Activated CD8-positive, alpha-beta memory T cell treated with anti-CD3 and anti-CD28 coated beads, Interleukin-2, amount 50 U/mL, for 1 hour (primary cell): ENCODE results near the gene GBP3.
"Not testable (repeated sequence)": the region's sequence is repeated elsewhere in the genome, so short reads cannot be mapped to it uniquely, and the experiment has no call there.

Experiments used
- DNase-seq: peaks from one replicate; pipeline ENCODE4 v3.0.0-alpha.2; 2020; ENCODE audit errors: extremely low read depth

The GBP3 gene, protein sequence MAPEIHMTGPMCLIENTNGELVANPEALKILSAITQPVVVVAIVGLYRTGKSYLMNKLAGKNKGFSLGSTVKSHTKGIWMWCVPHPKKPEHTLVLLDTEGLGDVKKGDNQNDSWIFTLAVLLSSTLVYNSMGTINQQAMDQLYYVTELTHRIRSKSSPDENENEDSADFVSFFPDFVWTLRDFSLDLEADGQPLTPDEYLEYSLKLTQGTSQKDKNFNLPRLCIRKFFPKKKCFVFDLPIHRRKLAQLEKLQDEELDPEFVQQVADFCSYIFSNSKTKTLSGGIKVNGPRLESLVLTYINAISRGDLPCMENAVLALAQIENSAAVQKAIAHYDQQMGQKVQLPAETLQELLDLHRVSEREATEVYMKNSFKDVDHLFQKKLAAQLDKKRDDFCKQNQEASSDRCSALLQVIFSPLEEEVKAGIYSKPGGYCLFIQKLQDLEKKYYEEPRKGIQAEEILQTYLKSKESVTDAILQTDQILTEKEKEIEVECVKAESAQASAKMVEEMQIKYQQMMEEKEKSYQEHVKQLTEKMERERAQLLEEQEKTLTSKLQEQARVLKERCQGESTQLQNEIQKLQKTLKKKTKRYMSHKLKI

DNA sequence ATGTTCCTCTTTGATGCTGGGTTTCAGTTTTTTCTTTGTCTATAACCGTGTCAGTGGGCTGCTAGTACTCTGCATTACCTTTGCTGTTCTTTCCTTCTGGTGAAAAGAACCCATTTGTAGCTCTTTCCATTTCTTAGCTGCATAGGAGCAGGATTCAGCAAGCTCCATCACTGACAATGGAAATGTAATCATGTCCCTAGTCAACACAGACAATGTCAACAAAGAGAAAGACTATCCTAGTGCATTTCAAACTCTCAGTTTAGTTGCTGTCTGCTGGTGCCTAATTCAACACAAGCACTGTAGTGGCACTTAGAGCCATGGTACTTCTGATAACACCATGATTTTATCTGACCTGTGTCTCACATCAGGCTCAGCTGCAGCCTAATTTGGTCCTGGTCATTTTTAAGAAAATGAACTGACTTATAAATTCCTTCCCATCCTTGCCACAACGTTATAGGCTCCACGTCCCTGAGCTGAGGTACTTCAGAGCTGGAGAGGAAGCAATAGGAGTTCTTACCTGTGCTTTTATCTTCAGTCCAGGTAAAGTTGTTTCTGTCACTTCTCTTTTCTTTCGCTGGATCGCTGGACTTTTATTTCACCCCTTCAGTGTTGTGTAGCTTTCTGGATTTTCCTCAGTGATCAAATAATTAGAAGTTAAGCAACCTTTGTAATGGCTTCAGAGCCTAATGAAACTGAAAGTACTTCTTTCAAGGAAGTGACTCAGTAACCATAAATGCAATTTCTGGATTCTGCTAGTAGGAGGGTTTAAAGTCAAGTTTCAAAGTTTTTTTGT lies at the start of gene GBP3:
Gene GBP3 (minus strand): TSS at position 700 of the 793 bp plus-strand sequence. CDS start 2,145 bp downstream, outside the sequence.
- DNase-seq: no peak

DNA sequence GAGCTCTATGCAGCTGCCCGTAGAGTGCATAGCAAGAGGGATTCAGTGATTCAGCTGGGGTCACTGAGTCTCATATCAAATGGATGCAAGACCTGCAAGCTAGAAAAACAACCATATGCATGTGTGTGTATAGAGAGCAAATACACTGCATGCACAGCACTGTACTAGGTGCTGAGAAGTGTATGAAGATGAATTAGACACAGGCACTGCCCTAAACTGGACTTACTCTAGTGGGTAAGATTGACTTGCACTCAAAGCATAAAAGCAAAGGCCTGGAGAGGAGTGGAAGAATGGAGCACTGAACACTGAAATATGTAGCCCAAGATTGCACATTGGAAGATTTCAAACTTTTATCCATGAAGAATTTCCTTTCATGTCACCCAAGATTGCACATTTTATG lies 47.8 kb upstream of the GBP3 start:
- DNase-seq: no peak

DNA sequence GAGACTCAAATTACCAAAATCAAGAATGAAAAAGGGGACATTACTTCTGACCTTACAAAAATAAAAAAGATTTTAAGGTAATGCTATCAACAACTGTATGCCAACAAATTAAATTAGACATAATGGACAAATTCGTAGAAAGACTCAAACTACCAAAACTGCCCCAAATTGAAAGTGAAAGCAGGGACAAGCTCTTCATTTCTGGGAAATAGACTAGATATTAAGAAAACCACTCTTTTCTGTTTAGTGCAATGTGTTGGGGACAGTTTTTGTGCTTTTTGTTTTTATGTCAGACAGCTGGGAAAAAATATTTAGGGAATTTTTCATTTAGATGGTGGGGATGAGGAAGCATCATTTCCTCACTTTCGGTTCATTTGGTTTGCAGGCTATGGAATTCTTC lies 47.3 kb upstream of the GBP3 start:
- DNase-seq: no peak

DNA sequence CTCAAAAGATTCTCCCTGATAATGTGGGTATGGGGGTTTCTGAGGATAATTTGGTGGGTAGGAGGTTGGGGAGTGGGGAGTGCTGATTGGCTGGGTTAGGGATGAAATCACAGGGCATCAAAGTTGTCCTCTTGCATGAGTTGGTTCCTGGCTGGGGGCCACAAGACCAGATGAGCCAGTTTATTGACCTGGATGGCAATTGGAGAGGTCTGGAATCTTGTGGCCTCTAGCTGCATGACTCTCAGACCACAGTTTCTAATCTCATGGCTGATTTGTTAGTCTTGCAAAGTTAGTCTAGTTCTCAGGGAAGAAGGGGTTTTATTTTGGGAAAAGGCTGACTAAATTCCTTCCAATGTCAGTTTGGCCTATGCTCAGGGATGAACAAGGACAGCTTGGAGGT lies 45.6 kb upstream of the GBP3 start:
- no peak for DNase-seq

DNA sequence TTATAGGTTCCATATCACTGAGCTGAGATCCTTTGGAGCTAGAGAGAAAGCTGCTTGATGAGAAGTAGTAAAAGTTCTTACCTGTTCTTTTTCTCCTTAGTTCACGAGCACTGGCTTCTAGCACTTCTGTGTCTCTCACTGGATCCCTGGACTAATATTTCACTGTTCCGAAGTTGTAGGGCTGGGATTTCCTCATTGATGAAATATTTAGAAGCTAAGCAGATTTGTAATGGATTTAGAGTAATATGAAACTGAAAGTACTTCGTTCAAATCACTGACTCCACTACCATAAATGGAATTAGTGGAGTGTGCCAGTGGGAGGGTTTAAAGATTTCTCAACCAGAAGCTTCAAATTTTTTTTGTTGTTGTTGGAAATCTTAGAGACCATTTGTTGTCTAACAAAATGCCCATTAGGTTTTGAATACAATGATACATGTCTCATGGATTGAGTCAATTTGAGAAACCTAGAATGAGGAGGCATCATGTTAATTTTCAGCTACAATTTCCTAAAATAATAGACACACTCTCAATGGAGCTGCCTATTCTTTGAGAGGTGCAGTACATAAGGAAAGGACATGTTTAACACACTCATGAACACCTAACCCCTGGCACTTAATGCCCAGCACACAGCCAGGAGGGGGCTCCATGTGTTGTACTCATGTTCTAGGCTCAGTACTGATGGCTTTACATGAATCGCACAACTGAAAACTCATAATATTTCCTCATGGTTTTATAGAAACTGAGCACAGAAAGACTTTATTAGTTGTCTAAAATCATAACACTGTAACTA lies 42.6 kb upstream of the GBP3 start, which contains the start of gene GBP1:
Gene GBP1 (minus strand): TSS at position 130 of the 790 bp plus-strand sequence. CDS start 1,974 bp downstream, outside the sequence.
- DNase-seq: no peak

DNA sequence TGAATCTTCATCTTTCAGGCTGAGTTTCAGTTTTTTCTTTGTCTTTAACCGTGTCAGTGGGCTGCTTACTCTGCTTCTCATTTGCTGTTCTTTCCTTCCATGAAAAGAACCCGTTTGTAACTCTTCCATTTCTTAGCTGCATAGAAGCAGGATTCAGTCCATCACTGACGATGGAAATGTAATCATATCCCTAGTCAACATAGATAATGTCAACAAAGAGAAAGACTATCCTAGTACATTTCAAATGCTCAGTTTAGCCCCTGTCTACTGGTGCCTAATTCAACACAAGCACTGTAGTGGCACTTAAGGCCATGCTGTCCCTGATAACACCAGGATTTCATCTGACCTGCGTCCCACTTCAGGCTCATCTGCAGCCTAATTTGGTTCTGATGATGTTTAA lies 42.0 kb upstream of the GBP3 start:
- DNase-seq: no peak

DNA sequence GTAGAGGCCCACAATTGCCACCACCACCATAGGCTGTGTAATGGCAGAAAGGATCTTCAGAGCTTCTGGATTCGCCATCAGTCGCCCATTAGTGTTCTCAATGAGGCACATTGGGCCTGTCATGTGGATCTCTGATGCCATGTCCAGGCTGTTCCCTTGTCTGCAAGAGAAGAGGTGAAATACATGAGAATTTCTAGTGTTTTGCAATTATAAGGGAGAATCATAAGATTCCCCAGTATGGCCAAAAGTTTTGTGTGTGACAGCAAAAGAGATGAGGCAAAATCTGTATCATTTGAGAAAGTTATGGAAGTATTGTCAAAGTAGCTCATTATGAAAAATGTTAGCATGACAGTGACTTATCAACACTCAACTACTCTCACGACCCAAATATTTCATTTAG lies 40.4 kb upstream of the GBP3 start:
- no peak for DNase-seq

DNA sequence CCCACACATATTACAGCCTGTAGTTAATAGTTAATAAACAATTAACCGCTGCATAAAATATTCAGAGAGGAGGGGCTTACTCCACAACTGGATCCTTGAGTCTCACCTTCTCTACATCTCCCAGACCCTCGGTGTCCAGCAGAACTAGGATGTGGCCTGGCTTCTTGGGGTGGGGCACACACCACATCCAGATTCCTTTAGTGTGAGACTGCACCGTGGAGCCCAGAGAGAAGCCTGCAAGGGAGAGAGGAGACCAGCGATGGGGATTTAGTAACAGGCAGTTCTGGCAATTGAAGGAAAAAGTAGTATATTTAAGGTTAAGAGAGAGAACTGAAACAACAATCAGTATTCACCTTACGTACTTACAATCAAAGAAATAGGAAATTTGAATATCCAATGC lies 37.4 kb upstream of the GBP3 start:
- DNase-seq: no peak

DNA sequence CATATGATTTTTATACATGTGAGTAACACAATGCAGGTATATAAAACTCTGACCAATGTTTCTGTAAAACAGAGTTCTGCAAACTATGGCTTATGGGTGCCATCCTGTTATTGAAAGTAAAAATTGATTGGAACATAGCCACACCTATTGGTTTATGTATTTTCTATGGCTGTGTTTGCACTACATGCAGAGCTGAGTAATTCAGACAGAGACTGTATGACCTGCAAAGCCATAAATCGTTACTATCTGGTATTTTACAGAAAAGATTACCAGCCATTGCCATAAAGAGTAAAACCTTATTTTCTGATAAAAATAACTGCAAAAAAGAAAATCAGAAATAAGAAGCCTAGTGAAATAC lies 29.3 kb upstream of the GBP3 start:
- DNase-seq: no peak

DNA sequence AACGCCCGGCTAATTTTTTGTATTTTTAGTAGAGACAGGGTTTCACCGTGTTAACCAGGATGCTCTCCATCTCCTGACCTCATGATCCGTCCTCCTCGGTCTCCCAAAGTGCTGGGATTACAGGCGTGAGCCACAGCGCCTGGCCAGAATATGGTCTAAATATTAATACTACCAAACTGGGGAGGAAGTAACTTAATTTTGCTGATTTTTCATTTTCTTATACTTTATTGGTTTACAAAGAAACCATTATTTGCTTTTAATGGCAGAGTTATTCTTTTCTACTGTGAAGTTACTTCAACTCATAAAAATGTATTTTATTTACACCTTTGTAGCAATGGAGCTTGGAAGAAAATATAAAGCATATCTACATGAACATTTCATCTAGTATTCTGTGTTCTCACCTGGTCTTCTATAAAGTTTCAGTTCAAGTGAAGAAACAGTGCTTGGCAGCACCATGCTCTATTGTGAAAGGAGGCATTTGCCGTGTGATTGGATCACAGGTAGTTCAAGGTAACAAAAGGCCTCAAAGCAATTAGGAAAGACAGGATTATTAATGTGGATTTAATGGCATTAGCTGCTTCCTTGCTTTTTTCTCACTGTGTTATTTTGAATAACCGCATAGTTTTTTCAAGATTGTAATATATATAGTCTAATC lies 28.8 kb upstream of the GBP3 start:
- no peak for DNase-seq

DNA sequence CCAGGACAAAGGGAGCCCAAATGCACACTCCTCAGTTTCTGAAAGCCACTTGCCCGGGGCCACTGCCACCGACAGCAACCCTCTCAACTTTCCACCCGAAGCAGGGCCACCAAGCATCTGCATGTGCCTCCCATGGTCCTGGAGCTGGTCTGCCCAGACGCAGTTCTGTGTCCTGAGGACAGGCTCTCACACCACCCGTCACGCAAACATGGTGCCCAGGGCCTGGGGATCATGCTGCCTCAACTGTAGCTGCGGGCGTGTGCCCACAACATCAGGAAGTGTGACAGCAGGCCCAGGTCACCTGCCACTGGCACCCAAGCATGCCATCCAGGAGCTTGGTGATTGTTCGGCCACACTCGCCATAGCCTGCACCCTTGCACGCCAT lies 28.0 kb upstream of the GBP3 start:
- DNase-seq: no peak

DNA sequence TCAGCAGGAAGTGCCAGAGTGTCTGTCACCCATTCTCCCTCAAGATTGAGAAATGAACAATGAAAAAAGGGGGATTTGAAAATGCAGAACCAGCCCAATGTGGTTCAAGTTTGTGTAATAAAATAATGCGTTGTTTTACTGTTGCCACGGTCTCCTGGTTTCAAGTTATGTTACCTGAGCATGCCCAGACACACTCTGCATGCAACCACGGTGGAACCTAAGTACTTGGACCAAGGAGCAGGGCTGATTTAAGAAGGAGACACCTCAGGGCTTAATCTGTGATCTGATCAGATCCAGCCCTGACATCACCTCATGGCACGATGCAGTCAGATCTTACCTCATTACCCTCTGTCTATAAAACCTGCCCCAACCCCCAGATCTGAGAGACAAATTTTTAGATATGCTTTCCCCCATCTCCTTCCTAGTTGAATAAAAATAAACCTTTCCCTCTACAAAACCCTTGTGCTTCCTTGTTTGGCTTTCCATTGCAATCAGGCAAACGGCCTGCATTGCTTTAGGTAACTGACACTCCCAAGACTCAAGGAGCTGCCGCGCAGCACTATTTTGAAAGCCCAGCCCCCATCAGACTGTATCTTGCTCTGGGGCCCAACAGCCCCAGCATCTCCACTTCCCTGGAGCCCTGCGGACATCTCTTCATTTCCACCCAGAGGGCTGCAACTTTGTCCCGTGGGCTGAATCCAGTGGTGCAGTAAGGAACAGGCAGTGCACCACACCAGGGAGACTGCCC lies 27.4 kb upstream of the GBP3 start:
- not testable (repeated sequence) for DNase-seq

DNA sequence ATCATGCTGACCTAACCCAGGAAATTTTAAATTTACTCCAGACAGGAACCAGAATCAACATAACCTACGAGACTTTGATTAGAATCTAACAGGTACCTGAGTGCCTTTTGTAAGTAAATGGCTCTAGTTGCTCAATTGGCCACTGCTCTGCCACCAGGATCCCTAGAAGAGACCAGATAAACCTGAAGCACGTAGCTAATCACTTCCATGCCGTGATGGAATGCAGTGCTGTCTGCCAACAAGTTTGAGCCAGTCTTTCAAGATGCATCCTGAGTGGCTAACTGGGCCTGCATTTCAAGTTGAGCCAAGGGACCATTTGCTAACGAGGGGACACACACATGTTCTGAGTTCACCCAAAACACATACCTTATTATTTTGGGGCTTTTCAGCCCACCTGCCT lies 26.5 kb upstream of the GBP3 start:
- DNase-seq: not testable (repeated sequence)

DNA sequence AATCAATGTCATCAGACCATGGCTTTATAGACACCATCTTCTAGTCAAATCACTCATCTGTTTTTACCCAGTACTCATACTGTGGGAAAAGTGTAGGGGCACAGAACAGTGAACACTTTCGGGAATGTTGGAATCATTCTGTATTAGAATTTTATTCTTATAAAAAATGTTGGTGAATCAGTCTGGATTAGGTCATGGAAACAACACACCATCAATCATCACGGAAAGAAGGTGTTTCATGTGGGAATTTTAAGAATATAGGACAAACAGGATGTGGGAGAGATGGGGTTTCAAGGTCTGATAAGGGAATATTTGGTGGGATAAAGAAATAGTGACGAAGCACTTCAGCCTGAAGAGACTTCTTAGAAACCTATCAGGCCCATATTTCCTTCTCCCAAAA lies 25.1 kb upstream of the GBP3 start:
- no peak for DNase-seq

DNA sequence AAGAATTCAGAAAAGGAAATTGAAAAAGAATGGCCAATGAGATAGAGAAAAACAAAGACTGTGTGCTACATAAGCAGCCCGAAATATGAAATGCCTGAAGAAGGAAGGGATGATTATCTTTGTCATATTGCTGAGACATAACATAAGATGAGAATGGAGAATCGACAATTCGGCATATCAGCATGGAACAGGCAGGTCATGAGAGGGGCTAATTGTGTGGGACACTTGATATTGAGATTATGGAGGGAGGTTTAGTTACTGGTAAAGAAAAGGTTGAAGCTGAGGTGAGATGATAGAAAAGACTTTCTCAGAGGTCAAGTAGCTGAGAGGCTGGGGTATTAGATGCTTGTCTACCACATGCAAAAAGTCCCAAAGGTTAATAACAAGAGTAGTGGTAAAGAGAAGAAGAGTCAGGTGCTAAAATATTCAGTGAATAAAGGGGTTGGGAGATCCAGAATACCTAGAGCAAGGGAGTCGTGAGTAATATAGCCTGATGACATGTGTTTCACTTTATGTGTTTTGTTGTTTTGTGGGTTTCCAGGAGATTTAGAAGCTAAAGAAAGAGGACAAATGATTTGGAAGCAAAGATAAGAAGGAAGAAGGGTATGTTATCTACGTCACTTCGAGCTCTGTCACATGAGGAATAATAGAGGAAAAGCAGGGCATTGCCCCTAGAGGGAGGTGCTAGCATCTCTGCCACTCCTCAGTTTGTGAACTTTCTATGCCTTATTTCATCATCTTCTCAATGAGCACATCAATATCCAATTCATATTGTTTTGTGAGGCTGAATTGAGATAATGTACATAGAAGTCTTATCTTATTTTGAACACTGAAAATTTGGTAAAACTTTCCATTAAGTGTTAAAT lies 23.9 kb upstream of the GBP3 start:
- not testable (repeated sequence) for DNase-seq

DNA sequence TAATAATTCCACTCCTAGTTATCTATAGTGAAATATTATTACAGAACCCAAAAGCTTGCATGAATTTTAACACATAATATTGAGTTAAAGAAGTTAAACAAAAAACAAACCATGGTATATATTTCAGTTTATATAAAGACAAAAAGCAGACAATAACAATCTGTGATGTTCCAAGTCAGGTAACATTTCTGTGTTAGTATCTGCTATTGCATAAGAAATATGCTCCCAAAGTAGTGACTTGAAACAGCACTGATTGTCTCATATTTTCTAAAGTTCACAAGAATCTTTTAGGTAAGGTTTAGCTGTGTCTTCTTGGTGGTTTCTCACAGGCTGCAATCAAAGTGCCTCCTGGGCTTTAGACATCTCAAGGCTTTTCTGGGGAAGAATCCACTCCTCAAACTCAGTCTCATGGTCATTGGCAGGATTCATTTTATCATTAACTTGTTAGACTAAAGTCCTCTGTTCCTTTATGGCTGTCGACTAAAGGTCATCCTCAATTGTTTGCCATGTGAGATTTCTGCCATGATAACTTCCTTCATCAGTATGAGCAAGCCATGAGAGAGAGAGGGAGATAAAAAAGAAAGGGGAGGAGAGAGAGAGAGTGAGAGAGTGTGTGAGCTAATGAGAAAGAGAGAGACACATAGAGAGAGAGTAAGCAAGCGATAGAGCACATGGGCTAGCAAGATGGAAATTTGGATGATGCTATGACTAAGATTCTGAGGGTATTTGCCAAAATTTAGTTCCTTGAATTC lies 22.5 kb upstream of the GBP3 start:
- no peak for DNase-seq

DNA sequence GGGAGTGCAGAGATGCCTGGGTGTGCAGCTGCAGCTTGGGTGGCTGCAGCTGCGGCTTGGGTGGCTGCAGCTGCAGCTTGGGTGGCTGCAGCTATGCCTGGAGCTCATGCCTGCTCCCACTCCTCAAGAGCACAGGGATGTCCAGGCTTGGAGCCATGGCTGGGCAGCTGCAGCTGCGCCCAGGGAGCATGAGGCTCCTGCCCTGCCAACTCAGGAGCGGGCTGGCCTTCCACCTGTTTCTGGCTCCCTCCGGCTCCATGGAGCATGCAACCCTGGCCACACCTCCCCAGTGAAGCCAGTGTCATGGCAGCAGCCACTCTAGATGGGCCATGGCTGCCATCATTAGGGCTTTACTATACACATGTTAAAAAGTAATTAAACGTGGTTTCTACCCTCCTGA lies 21.3 kb upstream of the GBP3 start:
- no peak for DNase-seq

DNA sequence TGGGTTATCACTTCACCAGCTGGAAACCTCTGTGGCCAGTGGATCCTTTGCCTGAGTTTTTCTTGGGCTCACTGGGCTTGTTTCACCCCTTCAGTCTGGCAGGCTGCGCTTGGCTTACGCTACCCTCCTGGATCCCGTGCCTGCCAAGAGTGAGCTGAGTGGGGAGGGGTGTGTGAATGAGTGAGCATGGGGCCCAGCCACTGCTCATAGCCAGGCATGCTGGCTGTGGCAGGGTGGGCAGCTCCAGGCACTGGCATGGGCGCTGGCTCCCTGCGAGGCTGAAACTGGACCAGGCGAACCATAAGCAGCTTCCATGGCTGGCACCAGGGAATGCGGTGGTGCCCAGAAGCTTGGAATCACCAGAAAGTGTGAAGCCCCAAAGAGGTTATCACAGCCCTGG lies 19.8 kb upstream of the GBP3 start:
- DNase-seq: no peak

DNA sequence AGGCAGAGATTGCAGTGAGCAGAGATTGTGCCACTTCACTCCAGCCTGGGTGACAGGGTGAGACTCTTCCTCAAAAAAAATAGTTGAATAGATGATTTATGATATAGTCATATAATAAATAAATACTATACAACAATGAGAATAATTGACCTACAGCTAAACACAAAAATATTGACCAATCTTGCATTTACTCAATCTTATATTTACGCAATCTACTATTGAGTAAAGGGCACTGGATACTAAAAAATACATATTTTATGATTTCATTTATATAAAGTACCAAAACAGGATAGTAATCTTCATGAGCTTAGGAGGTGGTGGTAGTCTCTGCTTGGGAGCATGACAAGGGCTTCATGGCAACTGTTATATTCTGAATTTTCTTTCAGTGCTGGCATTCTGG lies 19.1 kb upstream of the GBP3 start:
- no peak for DNase-seq
